Spleen (tissue), 11 donors: ENCODE data around the gene ARF6. TPM values are rescaled to one million over a fixed set of nuclear protein-coding genes. Genes with fewer than 3 reads are reported as not detected.
A peak's percentile ranks its signal among the peaks of the same experiment; 100 is the strongest.

Experiments
- DNase-seq: peaks from one replicate; pipeline ENCODE4 v3.0.0-alpha.2; 2020
- H3K27ac ChIP-seq, 8 donors: fragments of 200-600 bp; sonication (generic) in 7 of 8; 1 replicate in 4 of 8; 2 replicates in 4 of 8; pipeline versions ENCODE4 v1.5.0 to v1.8.0; 2016 to 2021; ENCODE audit warnings: inconsistent platforms in 4 of 8, mild to moderate bottlenecking in 4 of 8, moderate library complexity in 1 of 8
- H3K27me3 ChIP-seq, 7 donors: fragments of 200-600 bp; sonication (generic) in 6 of 7; replicated peaks in 1 of 7; 1 replicate in 4 of 7; 2 replicates in 3 of 7; pipeline versions ENCODE4 v1.5.0 to v1.8.0; 2016 to 2021; ENCODE audit warnings: inconsistent platforms in 3 of 7, mild to moderate bottlenecking in 1 of 7
- H3K36me3 ChIP-seq, 6 donors: fragments of 200-600 bp; sonication (generic) in 5 of 6; 1 replicate in 4 of 6; 2 replicates in 2 of 6; pipeline versions ENCODE4 v1.5.0 to v1.8.0; 2016 to 2021; ENCODE audit warnings: inconsistent platforms in 2 of 6
- H3K4me1 ChIP-seq, 6 donors: fragments of 200-600 bp; sonication (generic) in 5 of 6; 1 replicate in 3 of 6; 2 replicates in 3 of 6; pipeline versions ENCODE4 v1.5.0 to v1.8.0; 2016 to 2021; ENCODE audit warnings: inconsistent platforms in 3 of 6
- H3K4me3 ChIP-seq, 8 donors: fragments of 200-600 bp; sonication (generic) in 7 of 8; 1 replicate in 4 of 8; 2 replicates in 4 of 8; pipeline versions ENCODE4 v1.5.0 to v1.8.0; 2016 to 2021; ENCODE audit warnings: inconsistent platforms in 4 of 8, mild to moderate bottlenecking in 4 of 8, moderate library complexity in 2 of 8
- H3K9me3 ChIP-seq, 8 donors: fragments of 200-600 bp; sonication (generic) in 7 of 8; 1 replicate in 4 of 8; 2 replicates in 4 of 8; pipeline versions ENCODE4 v1.5.0 to v1.8.0; 2016 to 2021; ENCODE audit warnings: inconsistent platforms in 4 of 8
- CTCF ChIP-seq, 11 experiments: fragments of 200-600 bp in 7 of 11; fragments of 450-650 bp in 4 of 11; sonication (generic) in 4 of 11; IDR thresholded peaks in 8 of 11; conservative IDR thresholded peaks in 3 of 11; 1 replicate in 7 of 11; 2 replicates in 4 of 11; pipeline versions ENCODE4 v1.4.0 to v1.8.0; 2016 to 2021; ENCODE audit warnings: antibody characterized with exemption in 11 of 11, inconsistent platforms in 4 of 11, mild to moderate bottlenecking in 1 of 11
- WGBS, 5 donors: extraction: QIAGEN DNeasy Blood & Tissue Kit in 3 of 5; methylation state at CpG; one replicate each; pipeline versions ENCODE4 v1.1.5 to v1.1.7; 2013 to 2018; 5-methylcytosine and 5-hydroxymethylcytosine counted together
- intact Hi-C: fragments of 100-400 bp; cut with DNase I; formaldehyde crosslinking; loops from one replicate; pipeline ENCODE4 v1.15.0; 2023; ENCODE audit warnings: low total_unique reads
- polyA plus RNA-seq, 3 donors: library from polyadenylated mRNA; stranded (reverse); fragments of 200-250 nt; gene quantifications; one replicate each; pipeline ENCODE4 v1.2.1, GENCODE V29; 2013
- small RNA-seq, 4 donors: library from RNA; depleted of rRNA; stranded (forward); fragments of <200 nt; gene quantifications; one replicate each; pipeline ENCODE3, GENCODE V24; 2016
- total RNA-seq, 7 donors: library from RNA; depleted of rRNA in 3 of 7; stranded (reverse); fragments of >200 nt in 3 of 7; fragmentation: NEBNext Ultra II Directional in 4 of 7; extraction: Animal tissue kit (Norgen Biotek cat#: 25700) in 4 of 7; gene quantifications; one replicate each; pipeline versions ENCODE4 v1.1.0 to v1.2.1, GENCODE V29; 2016 to 2021
- donor health status: healthy with polysubstance abuse.
- donor health status: DM: no; HTN: no; CAD: no; lungs with moderate emphysema.
- donor health status: DM: no; HTN: no; CAD: no.
- donor health status: Bipolar disorder and iron deficiency.
- donor health status: healthy.
- donor health status: DM: no; HTN: no; CAD: no.
- donor health status: DM: yes; HTN: yes; CAD: no.

ARF6 gene
- total and polyA plus RNA-seq, 10 donors, result 39.0 to 89.1 (median 76.6) TPM

- no peak overlapping the region for H3K4me3 ChIP-seq
Measured at GRCh38 chr14:49945448-49946319, 52.8 kb downstream of the ARF6 start.

More at GRCh38 chr14:49945448-49946319, 52.8 kb downstream of the ARF6 start:
- 61 to 77% (median 65%) methylated on average over 8 of the region's 8 CpGs for WGBS, 5 donors
- H3K9me3 ChIP-seq, result peaks cover 0 to 9% (median 0%) of the 10 kb centered on the region in 8 donors
- intact Hi-C loops, result no loop called here
- no peaks in the 10 kb centered on the region for H3K27me3 ChIP-seq
- DNase-seq, result no peak
- peak overlapping the region; percentile 49 to 87 (median 80) for H3K27ac ChIP-seq
- peaks cover 27 to 62% (median 48%) of the 10 kb centered on the region in 6 donors for H3K4me1 ChIP-seq
- no peak for TF ChIP-seq CTCF (IDR thresholded peaks at IDR 0.05 in 8 of 11, conservative IDR thresholded peaks at IDR 0.05 in 3 of 11)
- H3K36me3 ChIP-seq, result no peaks in the 10 kb centered on the region

Small RNAs within 50 kb of the gene (small RNA-seq; reads per million reads assigned to genes)
- 0 reads per million in 4 donors for gene RF00017
- 1.4 to 3.9 (median 2.0) reads per million in 4 donors for gene RN7SL2
- gene RN7SL3, result 0 to 0.41 (median 0.26) reads per million in 4 donors
- gene RNU6-189P, result 0 reads per million in 4 donors

Other genes with a start within 250 kb of the ARF6 start
- 1 to 10 TPM; 1.8 to 7.4 (median 3.9) TPM for gene POLE2, start 204.9 kb upstream of the ARF6 start, total RNA-seq
- 1 to 10 TPM; 3.0 to 4.9 (median 3.5) TPM for gene POLE2, start 204.9 kb upstream of the ARF6 start, polyA plus RNA-seq
- 10 to 100 TPM in 4 of 7 donors, 1 to 10 TPM in 3; 5.9 to 12.8 (median 10.2) TPM for gene KLHDC1, start 200.0 kb upstream of the ARF6 start, total RNA-seq
- gene KLHDC1, start 200.0 kb upstream of the ARF6 start, polyA plus RNA-seq, result 1 to 10 TPM; 3.1 to 4.3 (median 3.2) TPM
- 10 to 100 TPM; 31.9 to 66.8 (median 47.9) TPM for gene KLHDC2, start 124.9 kb upstream of the ARF6 start, total RNA-seq
- 10 to 100 TPM; 34.0 to 41.0 (median 37.4) TPM for gene KLHDC2, start 124.9 kb upstream of the ARF6 start, polyA plus RNA-seq
- gene NEMF, start 40.3 kb upstream of the ARF6 start, total RNA-seq, result 100 to 1,000 TPM in 2 of 7 donors, 10 to 100 TPM in 5; 77.3 to 187 (median 84.7) TPM
- gene NEMF, start 40.3 kb upstream of the ARF6 start, polyA plus RNA-seq, result 10 to 100 TPM; 24.3 to 35.0 (median 29.3) TPM
- 10 to 100 TPM in 6 of 7 donors, 1 to 10 TPM in 1; 9.2 to 16.8 (median 11.8) TPM for gene VCPKMT, start 223.5 kb downstream of the ARF6 start, total RNA-seq
- 10 to 100 TPM; 15.9 to 28.8 (median 21.8) TPM for gene VCPKMT, start 223.5 kb downstream of the ARF6 start, polyA plus RNA-seq